ENCODE data around the gene GPATCH2L.
A peak's percentile ranks its signal among the peaks of the same experiment; 100 is the strongest.

The GPATCH2L gene

GRCh38 chr14:76201162-76201561 is 49.4 kb downstream of the GPATCH2L start:
- DNase-seq (ENCODE audit: low read depth), result no peak

- no peak for DNase-seq (ENCODE audit: low read depth)
Observed at GRCh38 chr14:76203086-76204001, 51.6 kb downstream of the GPATCH2L start.

- DNase-seq (ENCODE audit: low read depth), result no peak
Observed at GRCh38 chr14:76204461-76205230, 52.9 kb downstream of the GPATCH2L start.

- no peak for DNase-seq (ENCODE audit: low read depth)
Observed at GRCh38 chr14:76205708-76206107, 54.0 kb downstream of the GPATCH2L start.

- DNase-seq (ENCODE audit: low read depth), result no peak
Observed at GRCh38 chr14:76208340-76208739, 56.6 kb downstream of the GPATCH2L start.

DNA sequence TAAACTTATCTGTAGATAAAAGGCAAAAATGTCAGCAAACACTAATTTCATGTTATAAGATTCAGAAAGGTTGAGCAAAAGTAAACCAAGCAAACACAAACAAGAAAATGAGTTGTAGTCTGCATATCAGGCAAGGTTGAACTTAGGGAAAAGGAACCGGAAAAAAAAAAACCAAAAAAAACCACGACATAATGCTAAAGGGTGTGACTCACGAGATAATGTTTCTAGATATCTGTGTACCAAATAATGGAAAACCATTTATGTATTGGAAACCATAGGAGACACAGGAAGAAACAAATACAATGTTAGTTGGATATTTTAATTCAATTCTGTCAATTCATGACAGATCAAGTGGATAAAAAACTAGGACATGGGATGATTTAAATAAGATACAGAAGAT is 60.5 kb downstream of the GPATCH2L start:
- no peak for DNase-seq (ENCODE audit: low read depth)

- no peak for DNase-seq (ENCODE audit: low read depth)
Observed at GRCh38 chr14:76217179-76217578, 65.5 kb downstream of the GPATCH2L start.

GRCh38 chr14:76218662-76219061 is 66.9 kb downstream of the GPATCH2L start:
- DNase-seq (ENCODE audit: low read depth), result no peak

GRCh38 chr14:76219873-76220272 is 68.2 kb downstream of the GPATCH2L start:
- DNase-seq (ENCODE audit: low read depth), result no peak

DNA sequence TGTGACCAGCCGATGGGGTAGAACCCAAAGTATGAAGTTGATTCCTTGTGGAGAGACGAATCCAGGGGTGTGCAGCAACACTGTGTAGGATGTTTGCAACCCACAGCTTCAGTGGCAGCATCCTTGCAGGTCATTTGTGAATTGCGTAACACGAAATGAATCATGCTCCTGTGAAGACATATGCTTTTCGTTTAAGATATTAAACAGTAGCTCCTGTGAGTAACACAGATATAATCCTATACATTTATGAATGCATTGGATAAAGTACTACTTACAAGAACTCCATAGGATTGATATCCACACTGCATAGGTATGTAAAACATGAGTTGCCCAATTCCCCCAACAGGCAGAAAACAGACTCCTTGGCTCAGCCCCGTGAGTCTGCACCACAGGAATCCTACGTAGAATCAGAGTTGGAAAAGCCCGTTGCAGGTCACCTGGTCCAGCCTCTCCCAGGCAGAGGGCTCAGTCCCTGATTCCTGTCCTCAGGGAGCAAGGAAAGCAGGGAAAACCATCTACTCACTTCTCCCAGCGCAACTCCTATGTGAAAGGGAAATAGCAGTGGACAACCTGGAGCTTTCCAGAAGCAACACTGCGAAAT is 75.8 kb downstream of the GPATCH2L start:
- no peak for DNase-seq (ENCODE audit: low read depth)

- DNase-seq (ENCODE audit: low read depth), result no peak
Observed at GRCh38 chr14:76228138-76228537, 76.4 kb downstream of the GPATCH2L start.

- no peak for DNase-seq (ENCODE audit: low read depth)
Observed at GRCh38 chr14:76232800-76233199, 81.1 kb downstream of the GPATCH2L start.

DNA sequence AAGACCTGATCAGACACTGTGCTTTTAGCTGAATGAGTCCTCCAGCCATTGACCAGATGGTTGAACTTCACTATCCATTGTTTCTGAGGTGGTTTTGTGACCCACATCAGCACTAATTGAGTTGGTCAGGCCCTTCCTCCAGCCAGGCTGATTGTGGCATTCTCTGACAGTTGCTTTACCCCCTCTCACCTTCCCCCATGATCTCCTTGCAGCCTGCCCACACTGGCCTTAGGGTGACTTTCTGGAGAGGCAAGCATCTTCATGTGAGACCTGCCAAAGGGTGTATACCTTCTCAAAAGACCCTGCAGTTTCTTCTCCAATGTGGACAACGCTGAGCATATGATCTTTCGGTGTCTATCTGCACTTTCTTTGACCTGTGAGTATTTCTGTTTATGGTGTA is 83.9 kb downstream of the GPATCH2L start:
- no peak for DNase-seq (ENCODE audit: low read depth)

DNA sequence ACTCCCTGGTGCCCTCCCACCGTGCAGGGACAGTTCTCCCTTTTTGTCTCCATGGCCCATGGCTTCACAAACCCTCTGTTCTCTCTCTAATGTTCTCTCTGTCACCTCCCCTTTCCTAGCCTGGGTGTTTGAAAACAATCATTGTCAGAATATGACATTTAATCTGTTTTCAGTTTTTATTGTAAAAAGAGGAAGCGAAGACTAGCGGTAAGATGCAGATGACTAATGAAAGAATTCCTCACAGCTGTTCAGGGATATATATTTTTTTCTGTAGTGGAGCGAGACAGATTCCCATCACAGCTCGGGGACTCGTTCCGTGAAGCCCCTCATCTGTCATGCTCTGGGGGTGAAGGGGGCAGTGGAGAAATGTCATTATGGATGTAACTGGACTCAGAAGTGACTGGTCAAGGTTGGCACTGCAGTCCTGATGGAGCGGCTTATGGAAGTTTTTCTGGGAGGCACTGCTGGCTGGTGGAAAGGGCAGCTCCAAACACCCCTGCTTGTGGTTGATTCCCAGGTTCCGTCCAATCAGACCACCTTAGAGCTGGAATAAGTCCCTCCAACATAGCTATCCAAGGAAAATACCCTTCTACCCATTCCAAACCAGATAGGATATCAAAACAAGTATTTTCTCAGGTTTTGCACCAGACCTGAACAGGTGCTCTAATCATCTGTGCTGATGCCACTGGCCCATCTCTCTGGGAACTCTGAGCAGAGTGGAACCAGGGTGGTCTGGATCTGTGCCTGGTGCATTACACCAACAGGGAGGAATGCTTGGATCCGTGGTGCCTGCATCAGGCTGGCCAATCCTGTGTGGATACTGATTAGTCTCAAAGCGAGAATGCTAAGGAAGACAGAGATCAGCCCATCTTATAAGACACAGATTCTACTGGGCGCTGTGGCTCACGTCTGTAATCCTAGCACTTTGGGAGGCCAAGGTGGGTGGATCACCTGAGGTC is 84.7 kb downstream of the GPATCH2L start:
- DNase-seq (ENCODE audit: low read depth), result no peak

GRCh38 chr14:76237349-76237990 is 85.7 kb downstream of the GPATCH2L start:
- DNase-seq (ENCODE audit: low read depth), result no peak

GRCh38 chr14:76245097-76245496 is 93.4 kb downstream of the GPATCH2L start:
- DNase-seq (ENCODE audit: low read depth), result no peak

DNA sequence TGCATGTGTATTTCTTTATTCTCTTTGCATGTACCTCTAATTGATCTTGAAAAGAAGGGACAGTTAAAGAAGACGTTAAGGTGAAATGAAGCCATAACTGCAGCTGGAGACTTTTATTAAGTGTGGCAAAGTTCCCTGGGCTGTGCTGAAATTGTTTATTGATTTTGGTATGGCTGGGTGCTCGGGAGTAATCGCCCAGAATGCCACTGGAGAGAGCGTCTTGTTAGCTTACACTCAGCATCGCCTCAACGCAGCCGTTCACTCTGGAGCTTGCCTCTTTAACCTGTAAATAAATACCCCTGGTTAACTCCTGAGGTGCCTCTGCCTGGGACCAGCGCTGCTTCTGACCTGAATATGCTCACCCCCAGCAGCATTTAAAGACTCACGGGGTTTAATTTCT is 98.6 kb downstream of the GPATCH2L start:
- DNase-seq (ENCODE audit: low read depth), result no peak

DNA sequence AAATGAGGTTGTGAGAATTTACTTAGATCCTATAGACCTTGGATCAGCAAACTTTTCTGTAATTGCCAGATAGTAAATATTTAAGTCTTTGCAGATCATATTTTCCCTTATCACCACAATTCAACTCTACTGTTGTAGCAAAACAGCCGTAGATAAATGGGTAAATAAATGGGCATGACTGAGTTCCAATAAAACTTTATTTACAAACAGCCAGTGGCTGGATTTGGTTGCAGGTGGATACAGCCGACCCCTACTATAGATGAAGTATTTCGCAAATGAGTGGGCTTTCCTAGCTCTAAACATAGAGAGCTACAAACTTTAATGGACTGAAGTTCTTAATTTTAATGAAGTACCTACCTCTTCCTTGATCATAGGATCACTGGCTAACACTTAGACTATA is 100.7 kb downstream of the GPATCH2L start:
- DNase-seq (ENCODE audit: low read depth), result no peak

DNA sequence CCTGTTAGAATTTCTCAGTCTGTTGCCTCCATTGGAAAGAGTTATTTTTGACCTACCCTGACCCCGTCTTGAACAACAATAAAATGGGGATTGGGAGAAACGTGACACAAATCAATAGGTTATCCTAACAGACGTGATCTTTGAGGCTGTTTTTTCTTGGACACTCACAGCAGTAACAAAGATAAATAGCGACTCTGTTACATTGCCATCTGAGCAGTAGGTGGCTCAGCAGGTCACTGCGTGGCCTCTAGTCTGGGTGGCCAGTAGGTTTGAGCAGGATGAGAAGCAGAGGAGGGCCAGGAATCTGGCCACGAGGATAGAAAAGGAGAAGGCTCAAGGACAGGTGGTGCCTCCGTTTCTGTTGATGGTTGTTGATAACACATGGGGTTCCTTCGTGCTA is 101.4 kb downstream of the GPATCH2L start:
- no peak for DNase-seq (ENCODE audit: low read depth)

- DNase-seq (ENCODE audit: low read depth), result peak; percentile 61
Observed at GRCh38 chr14:76256545-76256944, 104.8 kb downstream of the GPATCH2L start.
